MM.1S (cell line): Measurements from ENCODE around the gene SORD.

Source experiments
- DNase-seq: peaks from one replicate; pipeline ENCODE4 v3.0.0-alpha.2; 2015
- H2AFZ ChIP-seq: fragments of 300-600 bp; sonication (generic); 2 replicates; pipeline ENCODE4 v1.6.0; 2016; ENCODE audit warnings: antibody characterized with exemption, low read length
- H3F3A ChIP-seq: fragments of 300-600 bp; sonication (generic); 2 replicates; pipeline ENCODE4 v1.6.1; 2016; ENCODE audit warnings: mild to moderate bottlenecking, antibody characterized with exemption, low read length, moderate library complexity, mixed read lengths; ENCODE audit not compliant: insufficient read depth
- H3K27ac ChIP-seq: fragments of 300-600 bp; sonication (generic); 2 replicates; pipeline ENCODE4 v1.5.1; 2016; ENCODE audit warnings: mild to moderate bottlenecking, low read length
- H3K27me3 ChIP-seq: fragments of 300-600 bp; sonication (generic); replicated peaks from 2 replicates; pipeline ENCODE4 v1.6.0; 2016; ENCODE audit warnings: low read length; ENCODE audit not compliant: insufficient read depth
- H3K36me3 ChIP-seq: fragments of 300-600 bp; sonication (generic); replicated peaks from 2 replicates; pipeline ENCODE4 v1.6.1; 2016; ENCODE audit warnings: mild to moderate bottlenecking, low read length, mixed read lengths; ENCODE audit not compliant: insufficient read depth
- H3K4me1 ChIP-seq: fragments of 300-600 bp; sonication (generic); 2 replicates; pipeline ENCODE4 v1.6.1; 2016; ENCODE audit warnings: low read length, mixed read lengths
- H3K4me2 ChIP-seq: fragments of 300-600 bp; sonication (generic); 2 replicates; pipeline ENCODE4 v1.6.0; 2016; ENCODE audit warnings: low read depth, low read length
- H3K4me3 ChIP-seq: fragments of 300-600 bp; sonication (generic); 2 replicates; pipeline ENCODE4 v1.5.1; 2016; ENCODE audit warnings: low read length, mixed read lengths
- H3K79me2 ChIP-seq: fragments of 300-600 bp; sonication (generic); 2 replicates; pipeline ENCODE4 v1.6.1; 2016; ENCODE audit warnings: mixed run types, low read length, mixed read lengths
- H3K9ac ChIP-seq: fragments of 300-600 bp; sonication (generic); 2 replicates; pipeline ENCODE4 v1.6.1; 2016; ENCODE audit warnings: low read length, mixed read lengths
- H3K9me2 ChIP-seq: fragments of 300-600 bp; sonication (generic); replicated peaks from 2 replicates; pipeline ENCODE4 v1.6.1; 2016; ENCODE audit warnings: mild to moderate bottlenecking, low read length, mixed read lengths; ENCODE audit not compliant: insufficient read depth
- H3K9me3 ChIP-seq: fragments of 300-600 bp; sonication (generic); replicated peaks from 2 replicates; pipeline ENCODE4 v1.6.1; 2016; ENCODE audit warnings: mild to moderate bottlenecking, low read length, mixed read lengths; ENCODE audit not compliant: insufficient read depth
- H4K20me1 ChIP-seq: fragments of 300-600 bp; sonication (generic); 2 replicates; pipeline ENCODE4 v1.6.1; 2016; ENCODE audit warnings: mild to moderate bottlenecking, low read length, moderate library complexity, mixed read lengths; ENCODE audit not compliant: insufficient read depth
- CTCF ChIP-seq: fragments of 300-600 bp; sonication (generic); IDR thresholded peaks from 2 replicates; pipeline ENCODE4 v1.5.1; 2016; ENCODE audit warnings: antibody characterized with exemption, low read length, mixed read lengths
- EZH2 ChIP-seq: fragments of 300-600 bp; sonication (generic); optimal IDR thresholded peaks from 2 replicates; pipeline ENCODE3; 2017; ENCODE audit warnings: low read depth, mild to moderate bottlenecking, antibody characterized with exemption, low read length, mixed read lengths
- EZH2phosphoT487 ChIP-seq: fragments of 300-600 bp; sonication (generic); IDR thresholded peaks from 2 replicates; pipeline ENCODE4 v1.6.1; 2018; ENCODE audit warnings: antibody characterized with exemption, low read length

SORD gene

GRCh38 chr15:45097466-45097865 lies 74.5 kb downstream of the SORD start:
- DNase-seq = no peak
- Histone ChIP-seq H3K9ac (no peak overlapping the region), H3K4me2 (no peak overlapping the region), H3K9me3 (no peaks in the 10 kb centered on the region), H3K36me3 (no peaks in the 10 kb centered on the region), H3F3A (no peaks in the 10 kb centered on the region), H3K4me3 (no peak overlapping the region), H2AFZ (no peak overlapping the region), H3K79me2 (no peaks in the 10 kb centered on the region), H3K4me1 (no peaks in the 10 kb centered on the region), H3K27ac (no peak overlapping the region), H4K20me1 (no peaks in the 10 kb centered on the region), H3K27me3 (no peaks in the 10 kb centered on the region), H3K9me2 (no peaks in the 10 kb centered on the region)
- TF ChIP-seq CTCF (no peak), EZH2 (no peak), EZH2phosphoT487 (no peak)

- no peak for TF ChIP-seq EZH2
- TF ChIP-seq CTCF = no peak
- no peak for TF ChIP-seq EZH2phosphoT487
- Histone ChIP-seq H3K36me3 (no peaks in the 10 kb centered on the region), H3K9me2 (no peaks in the 10 kb centered on the region)
These were observed 76.7 kb downstream of the SORD start for GRCh38 chr15:45099549-45100165.

GRCh38 chr15:45100884-45101625 lies 78.1 kb downstream of the SORD start:
- no peak overlapping the region for H3K4me2 ChIP-seq
- H3K4me3 ChIP-seq = no peak overlapping the region
- no peaks in the 10 kb centered on the region for H3K4me1 ChIP-seq
- H4K20me1 ChIP-seq = no peaks in the 10 kb centered on the region
- DNase-seq = no peak
- H3K36me3 ChIP-seq = no peaks in the 10 kb centered on the region
- H3K27ac ChIP-seq = no peak overlapping the region
- H2AFZ ChIP-seq = no peak overlapping the region
- no peaks in the 10 kb centered on the region for H3K27me3 ChIP-seq
- no peak overlapping the region for H3K9ac ChIP-seq
- TF ChIP-seq CTCF (no peak), EZH2 (no peak), EZH2phosphoT487 (no peak)
- H3K9me2 ChIP-seq = no peaks in the 10 kb centered on the region
- H3K79me2 ChIP-seq = no peaks in the 10 kb centered on the region
- H3K9me3 ChIP-seq = no peaks in the 10 kb centered on the region
- H3F3A ChIP-seq = no peaks in the 10 kb centered on the region

More at GRCh38 chr15:45099549-45100165, 76.7 kb downstream of the SORD start:
- no peak overlapping the region for H3K9ac ChIP-seq
- no peak for DNase-seq
- H3K27me3 ChIP-seq = no peaks in the 10 kb centered on the region
- no peaks in the 10 kb centered on the region for H3K79me2 ChIP-seq
- no peaks in the 10 kb centered on the region for H3K4me1 ChIP-seq
- H3K27ac ChIP-seq = no peak overlapping the region
- no peak overlapping the region for H2AFZ ChIP-seq
- H4K20me1 ChIP-seq = no peaks in the 10 kb centered on the region
- H3K4me2 ChIP-seq = no peak overlapping the region
- no peak overlapping the region for H3K4me3 ChIP-seq
- no peaks in the 10 kb centered on the region for H3F3A ChIP-seq
- no peaks in the 10 kb centered on the region for H3K9me3 ChIP-seq
